ENCODE results near the gene NEUROG3.

Gene NEUROG3

DNA sequence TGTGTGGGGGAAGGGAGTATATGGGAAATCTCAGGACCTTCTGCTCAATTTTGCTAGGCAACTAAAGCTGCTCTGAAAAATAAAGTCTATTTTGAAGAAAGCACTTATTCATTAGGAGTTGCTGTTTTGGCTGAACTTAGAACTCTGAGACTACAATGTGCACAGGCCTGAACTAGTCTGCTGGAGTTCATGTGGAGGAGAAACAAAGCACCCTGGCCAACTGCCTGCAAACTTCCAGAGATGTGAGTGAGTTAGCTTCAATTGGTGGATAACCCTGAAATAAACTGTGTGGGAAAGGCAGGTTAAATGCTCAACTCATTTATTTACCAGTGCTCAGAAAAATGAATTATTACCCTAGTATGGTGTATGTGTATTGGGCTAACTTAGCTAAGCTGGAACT, 39.5 kb upstream of the NEUROG3 start:
- H3K4me3 Mint-ChIP-seq: no peak overlapping the region
- TF ChIP-seq, protein P1, sequence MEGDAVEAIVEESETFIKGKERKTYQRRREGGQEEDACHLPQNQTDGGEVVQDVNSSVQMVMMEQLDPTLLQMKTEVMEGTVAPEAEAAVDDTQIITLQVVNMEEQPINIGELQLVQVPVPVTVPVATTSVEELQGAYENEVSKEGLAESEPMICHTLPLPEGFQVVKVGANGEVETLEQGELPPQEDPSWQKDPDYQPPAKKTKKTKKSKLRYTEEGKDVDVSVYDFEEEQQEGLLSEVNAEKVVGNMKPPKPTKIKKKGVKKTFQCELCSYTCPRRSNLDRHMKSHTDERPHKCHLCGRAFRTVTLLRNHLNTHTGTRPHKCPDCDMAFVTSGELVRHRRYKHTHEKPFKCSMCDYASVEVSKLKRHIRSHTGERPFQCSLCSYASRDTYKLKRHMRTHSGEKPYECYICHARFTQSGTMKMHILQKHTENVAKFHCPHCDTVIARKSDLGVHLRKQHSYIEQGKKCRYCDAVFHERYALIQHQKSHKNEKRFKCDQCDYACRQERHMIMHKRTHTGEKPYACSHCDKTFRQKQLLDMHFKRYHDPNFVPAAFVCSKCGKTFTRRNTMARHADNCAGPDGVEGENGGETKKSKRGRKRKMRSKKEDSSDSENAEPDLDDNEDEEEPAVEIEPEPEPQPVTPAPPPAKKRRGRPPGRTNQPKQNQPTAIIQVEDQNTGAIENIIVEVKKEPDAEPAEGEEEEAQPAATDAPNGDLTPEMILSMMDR (IDR thresholded peaks at IDR 0.05; ENCODE audit: unreplicated experiment in 3 of 3): no peak
- peaks cover 24% of the 10 kb centered on the region for H3K27me3 Mint-ChIP-seq (ENCODE audit: low read depth)
- H3K27ac Mint-ChIP-seq: no peak overlapping the region
- no peaks in the 10 kb centered on the region for H3K36me3 Mint-ChIP-seq (ENCODE audit: low read depth)
- H3K4me1 Mint-ChIP-seq: no peaks in the 10 kb centered on the region
- H3K9me3 Mint-ChIP-seq: peaks cover 21% of the 10 kb centered on the region

DNA sequence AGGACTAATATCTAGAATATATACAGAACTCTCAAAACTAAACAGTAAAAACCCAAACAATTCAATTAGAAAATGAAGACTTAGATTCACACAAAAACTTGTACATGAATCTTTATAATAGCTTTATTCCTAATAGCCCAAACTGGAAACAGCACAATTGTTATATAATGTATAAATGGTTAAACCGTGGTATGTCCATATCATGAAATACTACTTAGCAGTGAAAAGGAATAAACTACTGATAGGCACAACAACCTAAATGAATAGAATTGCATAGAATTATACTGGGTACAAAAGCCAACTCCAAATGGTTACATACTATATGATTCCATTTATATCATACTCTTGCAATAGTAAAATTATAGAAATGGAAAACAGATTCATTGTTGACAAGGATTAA, 35.9 kb upstream of the NEUROG3 start:
- Mint-ChIP-seq H3K27me3 (ENCODE audit: low read depth) (peaks cover 31% of the 10 kb centered on the region), H3K9me3 (peaks cover 20% of the 10 kb centered on the region), H3K4me1 (no peaks in the 10 kb centered on the region), H3K36me3 (ENCODE audit: low read depth) (no peaks in the 10 kb centered on the region), H3K27ac (no peak overlapping the region), H3K4me3 (no peak overlapping the region)
- TF ChIP-seq, protein P1 (IDR thresholded peaks at IDR 0.05; ENCODE audit: unreplicated experiment in 3 of 3): no peak

DNA sequence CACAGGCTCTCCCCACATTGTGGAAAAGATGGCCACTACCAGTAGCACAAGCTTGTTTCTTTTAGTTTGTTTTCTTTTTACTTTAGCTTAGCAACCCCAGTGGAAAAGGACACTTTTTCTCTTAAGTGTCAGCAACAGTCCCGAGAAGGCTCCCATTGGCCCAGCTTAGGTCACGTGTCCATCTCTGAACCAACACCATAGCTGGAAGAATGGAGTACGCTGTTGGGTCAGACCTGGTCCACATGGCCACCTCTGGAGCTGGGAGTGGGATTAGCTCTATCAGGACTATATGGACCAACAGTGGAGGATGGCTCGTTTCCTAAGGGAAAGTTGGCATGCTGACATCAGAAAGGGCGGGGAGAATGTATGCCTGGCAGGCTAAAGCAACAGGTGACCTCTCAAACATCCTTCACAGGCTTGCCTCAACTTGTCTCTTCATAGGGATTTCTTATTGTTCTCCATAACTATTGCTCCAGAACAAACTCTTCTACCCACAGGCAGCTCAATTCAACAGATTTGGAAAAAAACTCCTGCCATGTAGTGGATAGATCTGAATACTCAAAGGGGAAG, 27.6 kb upstream of the NEUROG3 start:
- H3K27me3 Mint-ChIP-seq (ENCODE audit: low read depth): peaks cover 62% of the 10 kb centered on the region
- H3K4me1 Mint-ChIP-seq: no peaks in the 10 kb centered on the region
- no peaks in the 10 kb centered on the region for H3K36me3 Mint-ChIP-seq (ENCODE audit: low read depth)
- H3K4me3 Mint-ChIP-seq: no peak overlapping the region
- H3K9me3 Mint-ChIP-seq: peaks cover 3% of the 10 kb centered on the region
- TF ChIP-seq, protein P1 (IDR thresholded peaks at IDR 0.05; ENCODE audit: unreplicated experiment in 3 of 3): no peak
- H3K27ac Mint-ChIP-seq: no peak overlapping the region

DNA sequence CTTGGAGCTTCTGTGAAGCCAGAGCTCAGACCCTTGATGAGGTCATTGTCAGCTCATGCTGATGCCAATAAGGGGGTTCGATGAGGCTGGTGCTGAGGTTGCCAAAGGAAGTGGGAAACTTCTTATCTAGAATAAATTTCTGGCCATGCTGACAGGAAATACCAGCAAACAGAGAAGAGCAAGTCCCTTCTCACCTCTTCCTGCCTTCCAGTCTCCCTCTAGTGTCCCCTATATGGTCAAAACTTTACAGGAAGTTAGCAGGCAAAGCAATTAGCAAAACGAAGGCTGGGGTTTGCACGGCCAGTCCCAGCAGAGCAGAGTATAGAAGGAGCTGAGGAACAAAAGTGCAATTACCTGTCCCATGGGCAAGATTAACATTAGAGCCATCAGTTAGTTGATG, 15.1 kb upstream of the NEUROG3 start:
- no peaks in the 10 kb centered on the region for H3K36me3 Mint-ChIP-seq (ENCODE audit: low read depth)
- TF ChIP-seq, protein P1 (IDR thresholded peaks at IDR 0.05; ENCODE audit: unreplicated experiment in 3 of 3): no peak
- no peak overlapping the region for H3K4me3 Mint-ChIP-seq
- H3K9me3 Mint-ChIP-seq: no peaks in the 10 kb centered on the region
- no peaks in the 10 kb centered on the region for H3K4me1 Mint-ChIP-seq
- peaks cover 16% of the 10 kb centered on the region for H3K27me3 Mint-ChIP-seq (ENCODE audit: low read depth)
- H3K27ac Mint-ChIP-seq: no peak overlapping the region

DNA sequence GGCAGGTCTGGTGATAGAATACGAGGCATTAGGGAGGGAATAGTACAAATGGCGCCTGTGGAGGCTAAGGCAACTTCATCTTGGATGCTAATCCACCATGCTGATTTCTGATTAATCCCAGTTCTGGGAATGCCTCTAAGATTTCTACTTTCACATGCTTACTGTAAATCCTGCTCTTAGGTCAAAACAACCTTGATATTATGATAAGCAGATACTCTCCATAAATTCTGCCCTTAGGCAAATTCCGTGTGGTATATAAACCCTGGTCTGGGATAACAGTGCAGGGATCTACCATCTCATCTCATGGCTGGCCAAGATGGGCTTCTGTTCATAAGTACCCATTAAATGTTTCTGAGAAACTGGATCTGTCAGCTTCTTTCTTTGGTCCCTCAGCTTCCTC, 11.4 kb upstream of the NEUROG3 start:
- Mint-ChIP-seq H3K27ac (no peak overlapping the region), H3K9me3 (no peaks in the 10 kb centered on the region), H3K27me3 (ENCODE audit: low read depth) (peaks cover 46% of the 10 kb centered on the region), H3K4me1 (no peaks in the 10 kb centered on the region), H3K4me3 (no peak overlapping the region), H3K36me3 (ENCODE audit: low read depth) (no peaks in the 10 kb centered on the region)
- TF ChIP-seq, protein P1 (IDR thresholded peaks at IDR 0.05; ENCODE audit: unreplicated experiment in 3 of 3): no peak

DNA sequence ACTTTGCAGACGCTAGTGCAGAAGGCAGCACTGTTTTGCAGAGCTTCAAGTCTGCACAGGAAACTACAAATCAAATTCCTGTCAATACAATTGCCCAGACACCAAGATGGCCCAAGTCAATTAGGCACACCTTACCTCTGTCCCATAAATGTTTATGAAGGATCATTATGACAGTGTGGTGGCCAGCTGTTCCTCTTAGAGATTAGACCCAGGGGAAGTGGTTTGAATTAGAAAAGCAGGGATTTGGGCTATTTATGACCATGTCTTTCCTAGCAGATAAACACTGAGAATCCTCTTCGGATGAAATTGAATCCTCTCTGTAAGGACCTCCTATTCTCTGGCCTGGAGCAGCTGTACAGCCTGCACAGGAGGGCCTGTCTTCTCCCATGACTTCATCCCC, 9.9 kb upstream of the NEUROG3 start:
- H3K4me1 Mint-ChIP-seq: no peaks in the 10 kb centered on the region
- H3K27ac Mint-ChIP-seq: no peak overlapping the region
- H3K36me3 Mint-ChIP-seq (ENCODE audit: low read depth): no peaks in the 10 kb centered on the region
- peaks cover 61% of the 10 kb centered on the region for H3K27me3 Mint-ChIP-seq (ENCODE audit: low read depth)
- no peak overlapping the region for H3K4me3 Mint-ChIP-seq
- TF ChIP-seq, protein P1 (IDR thresholded peaks at IDR 0.05; ENCODE audit: unreplicated experiment in 3 of 3): no peak
- no peaks in the 10 kb centered on the region for H3K9me3 Mint-ChIP-seq

Data from nephron (organoid).